HepG2 (cell line): ENCODE data around the gene PIGC. TPM values are rescaled to one million over a fixed set of nuclear protein-coding genes. Genes with fewer than 3 reads are reported as not detected.

Experiments used
- ARNTL ChIP-seq: sonication (generic); formaldehyde crosslinking; IDR thresholded peaks from 2 replicates; pipeline ENCODE4 v1.4.0; 2020; ENCODE audit warnings: mild to moderate bottlenecking, missing genetic modification reagents
- CREB3 ChIP-seq: sonication (generic); formaldehyde crosslinking; IDR thresholded peaks from 2 replicates; pipeline ENCODE4 v1.5.0; 2020; ENCODE audit warnings: missing genetic modification reagents
- FOXK1 ChIP-seq: sonication (generic); formaldehyde crosslinking; IDR thresholded peaks from 2 replicates; pipeline ENCODE4 v1.4.0; 2020; ENCODE audit warnings: low read depth, missing genetic modification reagents, borderline replicate concordance
- KAT2B ChIP-seq: fragments of 150-350 bp; IDR thresholded peaks from 2 replicates; pipeline ENCODE4 v1.6.1; 2014; ENCODE audit warnings: low read depth, low read length, borderline replicate concordance
- MBD4 ChIP-seq: IDR thresholded peaks from 2 replicates; pipeline ENCODE4 v1.6.1; 2012; ENCODE audit warnings: low read length, inconsistent platforms, borderline replicate concordance
- MXI1 ChIP-seq: IDR thresholded peaks from 3 replicates; pipeline ENCODE4 v1.6.1; 2012; ENCODE audit warnings: low read depth, low read length, inconsistent platforms, borderline replicate concordance
- PLRG1 ChIP-seq: fragments of 450-650 bp; conservative IDR thresholded peaks from 2 replicates; pipeline ENCODE4 v1.6.1; 2016
- SRY ChIP-seq: sonication (generic); formaldehyde crosslinking; IDR thresholded peaks from 2 replicates; pipeline ENCODE4 v1.8.0; 2022; ENCODE audit warnings: mild to moderate bottlenecking, missing genetic modification reagents
- TARDBP ChIP-seq: sonication (generic); formaldehyde crosslinking; IDR thresholded peaks from 2 replicates; pipeline ENCODE4 v1.8.0; 2022; ENCODE audit warnings: mild to moderate bottlenecking, missing genetic modification reagents
- TBL1XR1 ChIP-seq: fragments of 150-350 bp; IDR thresholded peaks from 2 replicates; pipeline ENCODE4 v1.6.1; 2014; ENCODE audit warnings: borderline replicate concordance, low read length; ENCODE audit not compliant: partially characterized antibody
- TCF7L2 ChIP-seq: IDR thresholded peaks from 2 replicates; pipeline ENCODE4 v1.6.1; 2011; ENCODE audit warnings: mild to moderate bottlenecking, low read depth, low read length, moderate library complexity
- UBTF ChIP-seq: sonication (generic); formaldehyde crosslinking; IDR thresholded peaks from 2 replicates; pipeline ENCODE4 v1.4.0; 2020; ENCODE audit warnings: mild to moderate bottlenecking, missing genetic modification reagents
- ZNF407 ChIP-seq: sonication (generic); formaldehyde crosslinking; IDR thresholded peaks from one replicate; pipeline ENCODE4 v1.5.1; 2020; ENCODE audit warnings: mild to moderate bottlenecking, missing genetic modification reagents; ENCODE audit errors: not compliant biosample characterization
- ZNF510 ChIP-seq: sonication (generic); formaldehyde crosslinking; IDR thresholded peaks from 2 replicates; pipeline ENCODE4 v1.4.0; 2020; ENCODE audit warnings: low read depth, mild to moderate bottlenecking, missing genetic modification reagents
- ZNF766 ChIP-seq: sonication (generic); formaldehyde crosslinking; IDR thresholded peaks from 2 replicates; pipeline ENCODE4 v1.5.0; 2020; ENCODE audit warnings: missing genetic modification reagents, borderline replicate concordance
- ZSCAN9 ChIP-seq: IDR thresholded peaks from 2 replicates; pipeline ENCODE4 v1.6.1; 2016; ENCODE audit warnings: borderline replicate concordance
- polyA plus RNA-seq, 8 experiments: library from polyadenylated mRNA; depleted of rRNA in 3 of 8; stranded (reverse) in 7 of 8; unstranded in 1 of 8; fragments of >200 nt; fragmentation: Illumina TruSeq in 4 of 8; extraction: Trizol in 4 of 8; gene quantifications; 2 replicates each; pipeline versions ENCODE4 v1.2.1 to v1.2.3, GENCODE V29; 2011 to 2016; ENCODE audit warnings: low read depth in 4 of 8, missing spikeins in 1 of 8, mixed read lengths in 1 of 8; ENCODE audit not compliant: insufficient read depth in 1 of 8
- total RNA-seq, 5 experiments: library from RNA; depleted of rRNA; stranded (reverse); fragments of >200 nt; fragmentation: Illumina TruSeq; extraction: Trizol; gene quantifications; 2 replicates each; pipeline ENCODE4 v1.2.3, GENCODE V29; 2016; ENCODE audit warnings: low read depth in 1 of 5

The PIGC gene
- total and polyA plus RNA-seq, 2 of the 13 experiments (the other 11 are each of a cell fraction or from before 2014, with no cell fraction given), result 26.7 to 29.5 TPM

- peak; percentile 59 for TF ChIP-seq ZNF407 (CRISPR knock-in tag)
- TF ChIP-seq UBTF (CRISPR knock-in tag), result peak; percentile 86
- TF ChIP-seq MBD4, result no peak
- peak; percentile 36; the same call in 1 of the 2 replicates for TF ChIP-seq FOXK1 (CRISPR knock-in tag)
- no peak for TF ChIP-seq PLRG1
- peak; percentile 55; the same call in 1 of the 2 replicates for TF ChIP-seq CREB3 (CRISPR knock-in tag)
- TF ChIP-seq TARDBP (CRISPR knock-in tag), result peak; percentile 45; the same call in 1 of the 2 replicates
- TF ChIP-seq TCF7L2, result no peak
- no peak for TF ChIP-seq TBL1XR1
- peak; percentile 73; the same call in 1 of the 2 replicates for TF ChIP-seq SRY (CRISPR knock-in tag)
- no peak; the same call in 2 of the 3 replicates for TF ChIP-seq MXI1
- TF ChIP-seq ZNF766, result no peak
- TF ChIP-seq KAT2B, result no peak
- TF ChIP-seq ZSCAN9 (CRISPR knock-in tag), result peak; percentile 35
- TF ChIP-seq ARNTL (CRISPR knock-in tag), result 0 out of 2 replicates have a peak, but pooled peaks have one; percentile 40
- TF ChIP-seq ZNF510 (CRISPR knock-in tag), result peak; percentile 80; the same call in 1 of the 2 replicates
These were observed at the start of gene PIGC (continued) for GRCh38 chr1:172443666-172444453.
